ENCODE measurements around the gene LTBP1. TPM values are rescaled to one million over a fixed set of nuclear protein-coding genes. Genes with fewer than 3 reads are reported as not detected.

The LTBP1 gene, protein sequence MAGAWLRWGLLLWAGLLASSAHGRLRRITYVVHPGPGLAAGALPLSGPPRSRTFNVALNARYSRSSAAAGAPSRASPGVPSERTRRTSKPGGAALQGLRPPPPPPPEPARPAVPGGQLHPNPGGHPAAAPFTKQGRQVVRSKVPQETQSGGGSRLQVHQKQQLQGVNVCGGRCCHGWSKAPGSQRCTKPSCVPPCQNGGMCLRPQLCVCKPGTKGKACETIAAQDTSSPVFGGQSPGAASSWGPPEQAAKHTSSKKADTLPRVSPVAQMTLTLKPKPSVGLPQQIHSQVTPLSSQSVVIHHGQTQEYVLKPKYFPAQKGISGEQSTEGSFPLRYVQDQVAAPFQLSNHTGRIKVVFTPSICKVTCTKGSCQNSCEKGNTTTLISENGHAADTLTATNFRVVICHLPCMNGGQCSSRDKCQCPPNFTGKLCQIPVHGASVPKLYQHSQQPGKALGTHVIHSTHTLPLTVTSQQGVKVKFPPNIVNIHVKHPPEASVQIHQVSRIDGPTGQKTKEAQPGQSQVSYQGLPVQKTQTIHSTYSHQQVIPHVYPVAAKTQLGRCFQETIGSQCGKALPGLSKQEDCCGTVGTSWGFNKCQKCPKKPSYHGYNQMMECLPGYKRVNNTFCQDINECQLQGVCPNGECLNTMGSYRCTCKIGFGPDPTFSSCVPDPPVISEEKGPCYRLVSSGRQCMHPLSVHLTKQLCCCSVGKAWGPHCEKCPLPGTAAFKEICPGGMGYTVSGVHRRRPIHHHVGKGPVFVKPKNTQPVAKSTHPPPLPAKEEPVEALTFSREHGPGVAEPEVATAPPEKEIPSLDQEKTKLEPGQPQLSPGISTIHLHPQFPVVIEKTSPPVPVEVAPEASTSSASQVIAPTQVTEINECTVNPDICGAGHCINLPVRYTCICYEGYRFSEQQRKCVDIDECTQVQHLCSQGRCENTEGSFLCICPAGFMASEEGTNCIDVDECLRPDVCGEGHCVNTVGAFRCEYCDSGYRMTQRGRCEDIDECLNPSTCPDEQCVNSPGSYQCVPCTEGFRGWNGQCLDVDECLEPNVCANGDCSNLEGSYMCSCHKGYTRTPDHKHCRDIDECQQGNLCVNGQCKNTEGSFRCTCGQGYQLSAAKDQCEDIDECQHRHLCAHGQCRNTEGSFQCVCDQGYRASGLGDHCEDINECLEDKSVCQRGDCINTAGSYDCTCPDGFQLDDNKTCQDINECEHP (N-terminal part only)
- total RNA-seq, result 22.9 and 80.9 TPM in 2 replicates

DNA sequence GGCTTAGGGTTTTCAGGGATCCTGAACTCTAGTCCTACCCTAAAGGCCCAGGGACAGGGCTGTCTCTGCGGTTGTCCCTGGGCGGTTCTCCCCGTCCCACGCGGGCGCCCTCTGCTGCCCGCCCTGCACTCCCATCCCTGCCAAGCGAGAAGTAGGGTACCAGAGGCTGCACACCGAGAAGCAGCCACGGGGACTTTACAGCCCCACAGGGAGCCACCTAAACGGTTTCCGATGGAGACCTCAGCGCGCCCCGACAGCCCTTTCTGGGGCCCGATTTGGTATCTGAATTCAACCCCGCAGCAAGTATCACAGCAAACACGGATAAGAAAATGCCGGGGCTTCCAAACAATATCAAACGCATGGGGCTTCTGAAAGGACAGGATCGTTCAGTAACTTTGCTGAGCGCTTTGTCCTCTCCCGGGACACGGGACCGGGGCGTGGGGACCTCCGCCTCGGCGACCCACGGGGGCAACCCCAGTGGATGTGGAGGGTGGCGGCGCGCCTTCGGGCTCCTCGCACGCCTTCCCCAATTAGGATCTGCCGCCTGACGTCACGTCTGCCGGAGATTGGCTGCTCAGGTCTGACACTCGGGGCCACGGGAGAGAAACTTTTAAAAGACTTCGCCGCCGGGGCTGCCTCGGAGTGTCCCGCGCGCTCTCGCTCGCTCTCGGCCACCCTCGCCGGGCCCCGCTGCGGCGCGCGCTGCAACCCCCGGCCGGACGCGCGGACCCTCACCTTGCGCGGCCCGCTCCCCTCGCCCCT, at the start of gene LTBP1:
Gene LTBP1, plus strand, starts transcription at position 640 of the 762 bp plus-strand sequence. CDS start 372 bp downstream, outside the sequence.

All from epithelial cell of umbilical artery (primary cell).